ENCODE results near the gene THEM5. TPM values are rescaled to one million over a fixed set of nuclear protein-coding genes. Genes with fewer than 3 reads are reported as not detected.

THEM5 gene
- total and polyA plus RNA-seq, 10 of the 15 experiments (the other 5 are each of a cell fraction or from before 2014, with no cell fraction given) = 0.16 TPM; not detected in 9

- TF ChIP-seq REST (IDR thresholded peaks at IDR 0.05; ENCODE audit: low read depth, low read length) = no peak
- TF ChIP-seq POLR2A (IDR thresholded peaks at IDR 0.05; ENCODE audit: low read depth, low read length) = no peak
- no peak for TF ChIP-seq TCF3 (IDR thresholded peaks at IDR 0.05; ENCODE audit: borderline replicate concordance, insufficient read depth, low read depth, low read length)
- no peak for TF ChIP-seq MLLT1 (IDR thresholded peaks at IDR 0.05)
- no peak for TF ChIP-seq ZBTB11 (CRISPR knock-in tag; IDR thresholded peaks at IDR 0.05)
- no peak for TF ChIP-seq EZH2 (IDR thresholded peaks at IDR 0.05; ENCODE audit: borderline replicate concordance, control insufficient read depth, low read depth, low read length)
- TF ChIP-seq HDAC2 (IDR thresholded peaks at IDR 0.05) = no peak
- no peak for TF ChIP-seq CTCF (IDR thresholded peaks at IDR 0.05 in 2 of 3, conservative IDR thresholded peaks at IDR 0.05 in 1 of 3; ENCODE audit: control insufficient read depth in 2 of 3, extremely low read depth in 1 of 3, insufficient read depth in 1 of 3, low read depth in 3 of 3, low read length in 3 of 3)
- no peak for TF ChIP-seq EP300 (IDR thresholded peaks at IDR 0.05; ENCODE audit: borderline replicate concordance in 1 of 2, control insufficient read depth in 1 of 2, low read depth in 2 of 2, low read length in 2 of 2)
Observed at GRCh38 chr1:151798571-151798970, 54.9 kb downstream of the THEM5 start (continued).

Small RNA genes lying within 50 kb of the gene (small RNA-seq; reads per million reads assigned to genes)
- gene RF00019 = not detected

Other genes with a start within 250 kb of the THEM5 start
Only the 7 nearest of the 12 such genes appear.
- gene RIIAD1, start 132.2 kb downstream of the THEM5 start, total RNA-seq (2014; rRNA removed) = not detected in 2 replicates
- not detected in 2 replicates for gene RIIAD1, start 132.2 kb downstream of the THEM5 start, total RNA-seq (2014; rRNA removed; fragmentation: Illumina TruSeq; extraction: Trizol)
- not detected in 2 replicates for gene RIIAD1, start 132.2 kb downstream of the THEM5 start, total RNA-seq (2021)
- gene RIIAD1, start 132.2 kb downstream of the THEM5 start, polyA plus RNA-seq (2011; rRNA removed) = not detected in 2 replicates
- not detected in 2 replicates for gene RIIAD1, start 132.2 kb downstream of the THEM5 start, polyA plus RNA-seq (2014; fragmentation: Illumina TruSeq; extraction: Trizol)
- not detected for gene RIIAD1, start 132.2 kb downstream of the THEM5 start, polyA plus RNA-seq (2014; fragmentation: Nextera tagmentation; extraction: Ambion mirVana)
- not detected in 2 replicates for gene RIIAD1, start 132.2 kb downstream of the THEM5 start, polyA plus RNA-seq (2014; rRNA removed)
- not detected for gene RIIAD1, start 132.2 kb downstream of the THEM5 start, polyA plus RNA-seq (2016; fragmentation: Nextera tagmentation; extraction: Ambion mirVana)
- gene MRPL9, start 90.2 kb downstream of the THEM5 start, total RNA-seq (2014; rRNA removed) = 109 and 139 TPM in 2 replicates
- gene MRPL9, start 90.2 kb downstream of the THEM5 start, total RNA-seq (2014; rRNA removed; fragmentation: Illumina TruSeq; extraction: Trizol) = 107 and 116 TPM in 2 replicates
- gene MRPL9, start 90.2 kb downstream of the THEM5 start, total RNA-seq (2021) = 89.5 and 103 TPM in 2 replicates
- 124 and 147 TPM in 2 replicates for gene MRPL9, start 90.2 kb downstream of the THEM5 start, polyA plus RNA-seq (2011; rRNA removed)
- 103 and 111 TPM in 2 replicates for gene MRPL9, start 90.2 kb downstream of the THEM5 start, polyA plus RNA-seq (2014; fragmentation: Illumina TruSeq; extraction: Trizol)
- gene MRPL9, start 90.2 kb downstream of the THEM5 start, polyA plus RNA-seq (2014; fragmentation: Nextera tagmentation; extraction: Ambion mirVana) = 10 to 100 TPM; 35.7 to 66.7 TPM
- 87.2 and 91.7 TPM in 2 replicates for gene MRPL9, start 90.2 kb downstream of the THEM5 start, polyA plus RNA-seq (2014; rRNA removed)
- gene MRPL9, start 90.2 kb downstream of the THEM5 start, polyA plus RNA-seq (2016; fragmentation: Nextera tagmentation; extraction: Ambion mirVana) = 100 to 1,000 TPM; 133 to 161 TPM
- 2.4 and 4.3 TPM in 2 replicates for gene TDRKH, start 63.2 kb downstream of the THEM5 start, total RNA-seq (2014; rRNA removed)
- gene TDRKH, start 63.2 kb downstream of the THEM5 start, total RNA-seq (2014; rRNA removed; fragmentation: Illumina TruSeq; extraction: Trizol) = 2.9 and 3.5 TPM in 2 replicates
- 3.6 and 5.1 TPM in 2 replicates for gene TDRKH, start 63.2 kb downstream of the THEM5 start, total RNA-seq (2021)
- gene TDRKH, start 63.2 kb downstream of the THEM5 start, polyA plus RNA-seq (2011; rRNA removed) = 1.5 and 1.8 TPM in 2 replicates
- gene TDRKH, start 63.2 kb downstream of the THEM5 start, polyA plus RNA-seq (2014; fragmentation: Illumina TruSeq; extraction: Trizol) = 3.9 and 4.3 TPM in 2 replicates
- gene TDRKH, start 63.2 kb downstream of the THEM5 start, polyA plus RNA-seq (2014; fragmentation: Nextera tagmentation; extraction: Ambion mirVana) = 1 to 10 TPM; 1.3 to 1.6 TPM
- gene TDRKH, start 63.2 kb downstream of the THEM5 start, polyA plus RNA-seq (2014; rRNA removed) = 2.8 and 3.0 TPM in 2 replicates
- 1 to 10 TPM; 8.3 to 8.4 TPM for gene TDRKH, start 63.2 kb downstream of the THEM5 start, polyA plus RNA-seq (2016; fragmentation: Nextera tagmentation; extraction: Ambion mirVana)
- not detected in 2 replicates for gene LINGO4, start 48.3 kb downstream of the THEM5 start, total RNA-seq (2014; rRNA removed)
- gene LINGO4, start 48.3 kb downstream of the THEM5 start, total RNA-seq (2014; rRNA removed; fragmentation: Illumina TruSeq; extraction: Trizol) = not detected in 2 replicates
- gene LINGO4, start 48.3 kb downstream of the THEM5 start, total RNA-seq (2021) = not detected in 2 replicates
- gene LINGO4, start 48.3 kb downstream of the THEM5 start, polyA plus RNA-seq (2011; rRNA removed) = not detected in 2 replicates
- not detected in 2 replicates for gene LINGO4, start 48.3 kb downstream of the THEM5 start, polyA plus RNA-seq (2014; fragmentation: Illumina TruSeq; extraction: Trizol)
- gene LINGO4, start 48.3 kb downstream of the THEM5 start, polyA plus RNA-seq (2014; fragmentation: Nextera tagmentation; extraction: Ambion mirVana) = not detected
- gene LINGO4, start 48.3 kb downstream of the THEM5 start, polyA plus RNA-seq (2014; rRNA removed) = not detected in 2 replicates
- not detected for gene LINGO4, start 48.3 kb downstream of the THEM5 start, polyA plus RNA-seq (2016; fragmentation: Nextera tagmentation; extraction: Ambion mirVana)
- gene RORC, start 21.9 kb downstream of the THEM5 start, total RNA-seq (2014; rRNA removed) = not detected in 2 replicates
- not detected in 2 replicates for gene RORC, start 21.9 kb downstream of the THEM5 start, total RNA-seq (2014; rRNA removed; fragmentation: Illumina TruSeq; extraction: Trizol)
- gene RORC, start 21.9 kb downstream of the THEM5 start, total RNA-seq (2021) = 0.05 TPM in 1 of 2 replicates, not detected in the other
- not detected in 2 replicates for gene RORC, start 21.9 kb downstream of the THEM5 start, polyA plus RNA-seq (2011; rRNA removed)
- not detected in 2 replicates for gene RORC, start 21.9 kb downstream of the THEM5 start, polyA plus RNA-seq (2014; fragmentation: Illumina TruSeq; extraction: Trizol)
- gene RORC, start 21.9 kb downstream of the THEM5 start, polyA plus RNA-seq (2014; fragmentation: Nextera tagmentation; extraction: Ambion mirVana) = not detected
- not detected in 2 replicates for gene RORC, start 21.9 kb downstream of the THEM5 start, polyA plus RNA-seq (2014; rRNA removed)
- gene RORC, start 21.9 kb downstream of the THEM5 start, polyA plus RNA-seq (2016; fragmentation: Nextera tagmentation; extraction: Ambion mirVana) = not detected
- gene C2CD4D, start 13.9 kb downstream of the THEM5 start, total RNA-seq (2014; rRNA removed) = 0.11 TPM in 1 of 2 replicates, not detected in the other
- gene C2CD4D, start 13.9 kb downstream of the THEM5 start, total RNA-seq (2014; rRNA removed; fragmentation: Illumina TruSeq; extraction: Trizol) = not detected in 2 replicates
- 0.51 and 0.67 TPM in 2 replicates for gene C2CD4D, start 13.9 kb downstream of the THEM5 start, total RNA-seq (2021)
- gene C2CD4D, start 13.9 kb downstream of the THEM5 start, polyA plus RNA-seq (2011; rRNA removed) = 0.04 and 0.16 TPM in 2 replicates
- not detected in 2 replicates for gene C2CD4D, start 13.9 kb downstream of the THEM5 start, polyA plus RNA-seq (2014; fragmentation: Illumina TruSeq; extraction: Trizol)
- under 1 TPM in 1 of 2 experiments, not detected in 1; 0.03 TPM for gene C2CD4D, start 13.9 kb downstream of the THEM5 start, polyA plus RNA-seq (2014; fragmentation: Nextera tagmentation; extraction: Ambion mirVana)
- gene C2CD4D, start 13.9 kb downstream of the THEM5 start, polyA plus RNA-seq (2014; rRNA removed) = 0.09 and 0.51 TPM in 2 replicates
- under 1 TPM; 0.09 to 0.27 TPM for gene C2CD4D, start 13.9 kb downstream of the THEM5 start, polyA plus RNA-seq (2016; fragmentation: Nextera tagmentation; extraction: Ambion mirVana)
- 13.2 and 14.1 TPM in 2 replicates for gene THEM4, start 55.8 kb upstream of the THEM5 start, total RNA-seq (2014; rRNA removed)
- gene THEM4, start 55.8 kb upstream of the THEM5 start, total RNA-seq (2014; rRNA removed; fragmentation: Illumina TruSeq; extraction: Trizol) = 16.7 and 17.1 TPM in 2 replicates
- 11.7 and 13.2 TPM in 2 replicates for gene THEM4, start 55.8 kb upstream of the THEM5 start, total RNA-seq (2021)
- gene THEM4, start 55.8 kb upstream of the THEM5 start, polyA plus RNA-seq (2011; rRNA removed) = 18.6 and 21.9 TPM in 2 replicates
- gene THEM4, start 55.8 kb upstream of the THEM5 start, polyA plus RNA-seq (2014; fragmentation: Illumina TruSeq; extraction: Trizol) = 26.0 and 26.8 TPM in 2 replicates
- gene THEM4, start 55.8 kb upstream of the THEM5 start, polyA plus RNA-seq (2014; fragmentation: Nextera tagmentation; extraction: Ambion mirVana) = 1 to 10 TPM; 3.4 to 7.2 TPM
- 22.6 and 30.8 TPM in 2 replicates for gene THEM4, start 55.8 kb upstream of the THEM5 start, polyA plus RNA-seq (2014; rRNA removed)
- 10 to 100 TPM; 21.9 to 25.4 TPM for gene THEM4, start 55.8 kb upstream of the THEM5 start, polyA plus RNA-seq (2016; fragmentation: Nextera tagmentation; extraction: Ambion mirVana)

All from GM12878 (cell line).